H1 (cell line): ENCODE measurements around the gene PARS2. TPM values are rescaled to one million over a fixed set of nuclear protein-coding genes. Genes with fewer than 3 reads are reported as not detected.

Experiments used
- CHD7 ChIP-seq: fragments of 300-600 bp; sonication (generic); IDR thresholded peaks from 2 replicates; pipeline ENCODE4 v1.7.1; 2012; ENCODE audit warnings: low read length, moderate library complexity, mild to moderate bottlenecking, inconsistent platforms; ENCODE audit not compliant: insufficient replicate concordance
- polyA plus RNA-seq, 7 experiments: library from polyadenylated mRNA; depleted of rRNA in 3 of 7; stranded (reverse) in 5 of 7; unstranded in 2 of 7; fragments of >200 nt in 5 of 7; fragments of 200-250 nt in 2 of 7; gene quantifications; 1 replicate in 5 of 7; 2 replicates in 1 of 7; 4 replicates in 1 of 7; pipeline versions ENCODE4 v1.2.1 to v1.2.3, GENCODE V29; 2011 to 2013; ENCODE audit warnings: missing spikeins in 2 of 7, mixed read lengths in 2 of 7
- total RNA-seq: library from RNA; stranded (reverse); fragmentation: NEBNext Ultra II Directional; extraction: Animal tissue kit (Norgen Biotek cat#: 25700); gene quantifications from 2 replicates; pipeline ENCODE4 v1.2.1, GENCODE V29; 2021

PARS2 gene
- total and polyA plus RNA-seq, 2 of the 8 experiments (the other 6 are each of a cell fraction or from before 2014, with no cell fraction given): 8.9 to 10.0 TPM

GRCh38 chr1:54811066-54811465 lies 46.7 kb upstream of the PARS2 start (continued):
- TF ChIP-seq CHD7: no peak
